MM.1S (cell line): ENCODE data around the gene COL13A1.

Experiments
- DNase-seq: peaks from one replicate; pipeline ENCODE4 v3.0.0-alpha.2; 2015
- H2AFZ ChIP-seq: fragments of 300-600 bp; sonication (generic); 2 replicates; pipeline ENCODE4 v1.6.0; 2016; ENCODE audit warnings: antibody characterized with exemption, low read length
- H3F3A ChIP-seq: fragments of 300-600 bp; sonication (generic); 2 replicates; pipeline ENCODE4 v1.6.1; 2016; ENCODE audit warnings: mild to moderate bottlenecking, antibody characterized with exemption, low read length, moderate library complexity, mixed read lengths; ENCODE audit not compliant: insufficient read depth
- H3K27ac ChIP-seq: fragments of 300-600 bp; sonication (generic); 2 replicates; pipeline ENCODE4 v1.5.1; 2016; ENCODE audit warnings: mild to moderate bottlenecking, low read length
- H3K27me3 ChIP-seq: fragments of 300-600 bp; sonication (generic); replicated peaks from 2 replicates; pipeline ENCODE4 v1.6.0; 2016; ENCODE audit warnings: low read length; ENCODE audit not compliant: insufficient read depth
- H3K36me3 ChIP-seq: fragments of 300-600 bp; sonication (generic); replicated peaks from 2 replicates; pipeline ENCODE4 v1.6.1; 2016; ENCODE audit warnings: mild to moderate bottlenecking, low read length, mixed read lengths; ENCODE audit not compliant: insufficient read depth
- H3K4me1 ChIP-seq: fragments of 300-600 bp; sonication (generic); 2 replicates; pipeline ENCODE4 v1.6.1; 2016; ENCODE audit warnings: low read length, mixed read lengths
- H3K4me2 ChIP-seq: fragments of 300-600 bp; sonication (generic); 2 replicates; pipeline ENCODE4 v1.6.0; 2016; ENCODE audit warnings: low read depth, low read length
- H3K4me3 ChIP-seq: fragments of 300-600 bp; sonication (generic); 2 replicates; pipeline ENCODE4 v1.5.1; 2016; ENCODE audit warnings: low read length, mixed read lengths
- H3K79me2 ChIP-seq: fragments of 300-600 bp; sonication (generic); 2 replicates; pipeline ENCODE4 v1.6.1; 2016; ENCODE audit warnings: mixed run types, low read length, mixed read lengths
- H3K9ac ChIP-seq: fragments of 300-600 bp; sonication (generic); 2 replicates; pipeline ENCODE4 v1.6.1; 2016; ENCODE audit warnings: low read length, mixed read lengths
- H3K9me2 ChIP-seq: fragments of 300-600 bp; sonication (generic); replicated peaks from 2 replicates; pipeline ENCODE4 v1.6.1; 2016; ENCODE audit warnings: mild to moderate bottlenecking, low read length, mixed read lengths; ENCODE audit not compliant: insufficient read depth
- H3K9me3 ChIP-seq: fragments of 300-600 bp; sonication (generic); replicated peaks from 2 replicates; pipeline ENCODE4 v1.6.1; 2016; ENCODE audit warnings: mild to moderate bottlenecking, low read length, mixed read lengths; ENCODE audit not compliant: insufficient read depth
- H4K20me1 ChIP-seq: fragments of 300-600 bp; sonication (generic); 2 replicates; pipeline ENCODE4 v1.6.1; 2016; ENCODE audit warnings: mild to moderate bottlenecking, low read length, moderate library complexity, mixed read lengths; ENCODE audit not compliant: insufficient read depth
- CTCF ChIP-seq: fragments of 300-600 bp; sonication (generic); IDR thresholded peaks from 2 replicates; pipeline ENCODE4 v1.5.1; 2016; ENCODE audit warnings: antibody characterized with exemption, low read length, mixed read lengths
- EZH2 ChIP-seq: fragments of 300-600 bp; sonication (generic); optimal IDR thresholded peaks from 2 replicates; pipeline ENCODE3; 2017; ENCODE audit warnings: low read depth, mild to moderate bottlenecking, antibody characterized with exemption, low read length, mixed read lengths
- EZH2phosphoT487 ChIP-seq: fragments of 300-600 bp; sonication (generic); IDR thresholded peaks from 2 replicates; pipeline ENCODE4 v1.6.1; 2018; ENCODE audit warnings: antibody characterized with exemption, low read length

The COL13A1 gene

DNA sequence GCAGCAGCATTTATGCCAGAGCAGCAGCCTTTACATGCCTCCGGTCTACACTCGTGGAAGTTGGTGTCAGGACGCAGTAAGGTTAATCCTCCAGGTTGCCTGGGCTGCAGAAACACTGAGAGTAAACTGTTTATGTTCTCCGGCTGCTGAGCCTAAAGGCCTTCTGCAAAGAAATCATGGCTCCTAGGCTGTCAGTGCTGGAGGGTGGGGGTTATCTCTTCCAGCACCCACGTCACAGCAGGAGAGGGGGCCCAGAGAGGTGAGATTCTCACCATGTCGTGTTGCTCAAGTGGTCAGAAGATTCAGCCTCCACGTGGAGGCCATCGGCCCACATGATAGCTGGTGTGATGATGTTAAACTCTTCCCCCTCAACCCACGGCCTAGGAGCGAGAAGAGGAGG lies 41.2 kb downstream of the COL13A1 start:
- H3K4me2 ChIP-seq = no peak overlapping the region
- H3K27ac ChIP-seq = no peak overlapping the region
- no peak for DNase-seq
- no peaks in the 10 kb centered on the region for H3K4me1 ChIP-seq
- H3K36me3 ChIP-seq = no peaks in the 10 kb centered on the region
- H3K4me3 ChIP-seq = no peak overlapping the region
- no peaks in the 10 kb centered on the region for H3F3A ChIP-seq
- no peak overlapping the region for H3K9ac ChIP-seq
- H3K79me2 ChIP-seq = no peaks in the 10 kb centered on the region
- H3K9me3 ChIP-seq = no peaks in the 10 kb centered on the region
- peaks cover 65% of the 10 kb centered on the region for H3K27me3 ChIP-seq
- no peak overlapping the region for H2AFZ ChIP-seq
- no peaks in the 10 kb centered on the region for H3K9me2 ChIP-seq
- no peaks in the 10 kb centered on the region for H4K20me1 ChIP-seq
- no peak for TF ChIP-seq CTCF
- TF ChIP-seq EZH2phosphoT487 = no peak
- TF ChIP-seq EZH2 = no peak

- Histone ChIP-seq H2AFZ (no peak overlapping the region), H3K9me2 (no peaks in the 10 kb centered on the region), H4K20me1 (no peaks in the 10 kb centered on the region), H3F3A (no peaks in the 10 kb centered on the region), H3K9ac (no peak overlapping the region), H3K27ac (no peak overlapping the region), H3K9me3 (no peaks in the 10 kb centered on the region), H3K27me3 (peaks cover 71% of the 10 kb centered on the region), H3K4me2 (no peak overlapping the region), H3K4me3 (no peak overlapping the region), H3K36me3 (no peaks in the 10 kb centered on the region), H3K4me1 (no peaks in the 10 kb centered on the region), H3K79me2 (no peaks in the 10 kb centered on the region)
- TF ChIP-seq EZH2 (no peak), EZH2phosphoT487 (no peak), CTCF (no peak)
- no peak for DNase-seq
Measured at GRCh38 chr10:69843923-69844322, 42.2 kb downstream of the COL13A1 start.

- no peaks in the 10 kb centered on the region for H3K9me2 ChIP-seq
- no peak for DNase-seq
- H3K4me2 ChIP-seq = no peak overlapping the region
- TF ChIP-seq EZH2 (no peak), EZH2phosphoT487 (no peak), CTCF (no peak)
- no peak overlapping the region for H3K9ac ChIP-seq
- H3F3A ChIP-seq = no peaks in the 10 kb centered on the region
- no peak overlapping the region for H3K4me3 ChIP-seq
- H3K9me3 ChIP-seq = no peaks in the 10 kb centered on the region
- no peaks in the 10 kb centered on the region for H3K36me3 ChIP-seq
- H3K79me2 ChIP-seq = no peaks in the 10 kb centered on the region
- no peak overlapping the region for H3K27ac ChIP-seq
- H4K20me1 ChIP-seq = no peaks in the 10 kb centered on the region
- H3K4me1 ChIP-seq = no peaks in the 10 kb centered on the region
- no peak overlapping the region for H2AFZ ChIP-seq
- peaks cover 70% of the 10 kb centered on the region for H3K27me3 ChIP-seq
Measured at GRCh38 chr10:69844698-69845097, 43.0 kb downstream of the COL13A1 start.
